Neural cell (in vitro differentiated cells): ENCODE measurements around the gene WIZ.

Source experiments
- CTCF ChIP-seq: fragments of 450-650 bp; IDR thresholded peaks from 2 replicates; pipeline ENCODE4 v1.5.1; 2014; ENCODE audit warnings: antibody characterized with exemption, mild to moderate bottlenecking, moderate library complexity; ENCODE audit not compliant: poor library complexity, severe bottlenecking
- POLR2AphosphoS5 ChIP-seq: IDR thresholded peaks from 2 replicates; pipeline ENCODE4 v1.6.1; 2012
- TAF1 ChIP-seq: IDR thresholded peaks from 2 replicates; pipeline ENCODE4 v1.6.1; 2012; ENCODE audit warnings: low read depth

GRCh38 chr19:15427350-15427700, 22.4 kb downstream of the WIZ start:
- TF ChIP-seq CTCF (no peak), TAF1 (no peak), POLR2AphosphoS5 (no peak)
